CD14-positive monocyte (primary cell): ENCODE data around the gene TRIM44. TPM values are rescaled to one million over a fixed set of nuclear protein-coding genes. Genes with fewer than 3 reads are reported as not detected.
"Not testable (repeated sequence)": the region's sequence is repeated elsewhere in the genome, so short reads cannot be mapped to it uniquely, and the experiment has no call there.

Experiments used
- DNase-seq, 3 donors: peaks; one replicate each; pipeline ENCODE4 v3.0.0-alpha.2; 2011 to 2022
- H2AFZ ChIP-seq: 2 replicates; pipeline ENCODE4 v1.6.0; 2012; ENCODE audit warnings: mild to moderate bottlenecking, low read depth, low read length, inconsistent platforms; ENCODE audit not compliant: insufficient read depth, poor library complexity, severe bottlenecking
- H3K27ac ChIP-seq, 2 donors: 1 replicate in 1 of 2; 2 replicates in 1 of 2; pipeline ENCODE4 v1.5.1; 2012 to 2013; ENCODE audit warnings: low read length in 2 of 2, control low read depth in 1 of 2, inconsistent platforms in 1 of 2, low read depth in 1 of 2, mild to moderate bottlenecking in 1 of 2
- H3K27me3 ChIP-seq, 2 donors: one replicate each; pipeline versions ENCODE4 v1.6.0 to v1.6.1; 2011 to 2013; ENCODE audit warnings: low read length in 2 of 2; ENCODE audit not compliant: control insufficient read depth in 2 of 2, insufficient read depth in 2 of 2
- H3K36me3 ChIP-seq, 2 donors: replicated peaks in 1 of 2; 1 replicate in 1 of 2; 2 replicates in 1 of 2; pipeline versions ENCODE4 v1.5.1 to v1.6.1; 2012 to 2013; ENCODE audit warnings: low read length in 2 of 2, control low read depth in 1 of 2, inconsistent platforms in 1 of 2, mild to moderate bottlenecking in 1 of 2; ENCODE audit not compliant: insufficient read depth in 2 of 2, control insufficient read depth in 1 of 2
- H3K4me1 ChIP-seq, 2 donors: 1 replicate in 1 of 2; 2 replicates in 1 of 2; pipeline versions ENCODE4 v1.5.1 to v1.6.1; 2012 to 2013; ENCODE audit warnings: low read length in 2 of 2, control low read depth in 1 of 2, inconsistent platforms in 1 of 2, mild to moderate bottlenecking in 1 of 2, moderate library complexity in 1 of 2; ENCODE audit not compliant: insufficient read depth in 2 of 2, control insufficient read depth in 1 of 2
- H3K4me2 ChIP-seq: replicated peaks from 2 replicates; pipeline ENCODE3; 2012; ENCODE audit warnings: low read length, moderate library complexity, mild to moderate bottlenecking; ENCODE audit not compliant: poor library complexity, severe bottlenecking; ENCODE audit errors: extremely low read depth
- H3K4me3 ChIP-seq, 3 experiments: fragments of 200-600 bp in 1 of 3; sonication (generic) in 1 of 3; replicated peaks in 1 of 3; 1 replicate in 2 of 3; 2 replicates in 1 of 3; pipeline ENCODE4 v1.5.1; 2011 to 2013; ENCODE audit warnings: low read length in 3 of 3, mild to moderate bottlenecking in 3 of 3, control low read depth in 2 of 3, low read depth in 2 of 3, inconsistent platforms in 1 of 3, moderate library complexity in 1 of 3
- H3K79me2 ChIP-seq: 2 replicates; pipeline ENCODE4 v1.6.0; 2012; ENCODE audit warnings: mild to moderate bottlenecking, control low read depth, inconsistent platforms, low read length, moderate library complexity; ENCODE audit not compliant: insufficient read depth
- H3K9ac ChIP-seq: 2 replicates; pipeline ENCODE4 v1.6.0; 2017; ENCODE audit warnings: low read length, mild to moderate bottlenecking; ENCODE audit not compliant: insufficient read depth, poor library complexity, severe bottlenecking
- H3K9me3 ChIP-seq, 2 donors: replicated peaks in 1 of 2; 1 replicate in 1 of 2; 2 replicates in 1 of 2; pipeline versions ENCODE4 v1.5.1 to v1.6.1; 2012 to 2013; ENCODE audit warnings: low read length in 2 of 2, control low read depth in 1 of 2; ENCODE audit not compliant: control insufficient read depth in 1 of 2, insufficient read depth in 1 of 2
- H4K20me1 ChIP-seq: 2 replicates; pipeline ENCODE4 v1.6.0; 2012; ENCODE audit warnings: mild to moderate bottlenecking, low read length, control low read depth, moderate library complexity; ENCODE audit not compliant: insufficient read depth
- H3K27ac Mint-ChIP-seq, 7 donors: one replicate each; pipeline ENCODE4 v1.8.0; 2020; ENCODE audit warnings: mild to moderate bottlenecking in 7 of 7, mixed read lengths in 7 of 7, moderate library complexity in 6 of 7, inconsistent platforms in 2 of 7
- H3K27me3 Mint-ChIP-seq, 3 donors: one replicate each; pipeline ENCODE4 v1.8.0; 2021 to 2022; ENCODE audit warnings: low read depth in 3 of 3, mild to moderate bottlenecking in 3 of 3, mixed read lengths in 3 of 3, moderate library complexity in 3 of 3, inconsistent platforms in 1 of 3
- H3K36me3 Mint-ChIP-seq, 2 donors: one replicate each; pipeline ENCODE4 v1.8.0; 2020; ENCODE audit warnings: mixed read lengths in 2 of 2, inconsistent platforms in 1 of 2, mild to moderate bottlenecking in 1 of 2
- H3K4me1 Mint-ChIP-seq: one replicate; pipeline ENCODE4 v1.8.0; 2020; ENCODE audit warnings: mild to moderate bottlenecking, mixed read lengths
- H3K4me3 Mint-ChIP-seq, 2 donors: one replicate each; pipeline ENCODE4 v1.8.0; 2020; ENCODE audit warnings: mild to moderate bottlenecking in 2 of 2, mixed read lengths in 2 of 2, moderate library complexity in 1 of 2
- H3K9me3 Mint-ChIP-seq, 7 donors: one replicate each; pipeline ENCODE4 v1.8.0; 2020 to 2022; ENCODE audit warnings: mixed read lengths in 7 of 7, mild to moderate bottlenecking in 6 of 7, moderate library complexity in 6 of 7, inconsistent platforms in 2 of 7
- CTCF ChIP-seq: fragments of 200-600 bp; IDR thresholded peaks from one replicate; pipeline ENCODE4 v1.8.0; 2022; ENCODE audit warnings: antibody characterized with exemption, mild to moderate bottlenecking
- WGBS: methylation state at CpG from one replicate; pipeline ENCODE4 v1.1.5; 2013; ENCODE audit warnings: missing lambda C conversion rate; ENCODE audit not compliant: insufficient coverage; 5-methylcytosine and 5-hydroxymethylcytosine counted together
- intact Hi-C, 2 donors: fragments of 100-400 bp; cut with micrococcal nuclease; formaldehyde crosslinking; loops; one replicate each; pipeline versions ENCODE4 v1.15.0 to v1.15.1; 2023
- polyA plus RNA-seq, 3 donors: library from polyadenylated mRNA; depleted of rRNA in 1 of 3; unstranded in 2 of 3; stranded (reverse) in 1 of 3; fragments of 300-500 nt in 2 of 3; fragments of >200 nt in 1 of 3; fragmentation: Illumina TruSeq in 2 of 3; gene quantifications; 1 replicate in 2 of 3; 2 replicates in 1 of 3; pipeline ENCODE4 v1.2.3, GENCODE V29; 2012 to 2021

The TRIM44 gene
- polyA plus RNA-seq, 3 donors: 25.3 to 47.1 (median 45.9) TPM

GRCh38 chr11:35650467-35650866 lies 12.1 kb upstream of the TRIM44 start:
- no peak overlapping the region for H3K4me3 ChIP-seq
- no peak overlapping the region for H3K27ac ChIP-seq
- Mint-ChIP-seq H3K9me3 (peaks cover 0 to 5% (median 0%) of the 10 kb centered on the region in 7 donors), H3K4me1 (peaks cover 4% of the 10 kb centered on the region), H3K27me3 (peaks cover 14 to 17% (median 16%) of the 10 kb centered on the region in 3 donors), H3K36me3 (no peaks in the 10 kb centered on the region), H3K4me3 (no peak overlapping the region), H3K27ac (no peak overlapping the region)
- intact Hi-C loops: no loop called here
- 89% methylated on average over 3 of the region's 4 CpGs for WGBS
- no peaks in the 10 kb centered on the region for H4K20me1 ChIP-seq
- no peak for TF ChIP-seq CTCF
- no peaks in the 10 kb centered on the region for H3K4me1 ChIP-seq
- H2AFZ ChIP-seq: no peak overlapping the region
- H3K36me3 ChIP-seq: no peaks in the 10 kb centered on the region
- DNase-seq: no peak
- H3K79me2 ChIP-seq: no peaks in the 10 kb centered on the region
- no peaks in the 10 kb centered on the region for H3K9me3 ChIP-seq
- no peak overlapping the region for H3K9ac ChIP-seq
- peaks cover 5 to 12% of the 10 kb centered on the region in 2 donors for H3K27me3 ChIP-seq
- H3K4me2 ChIP-seq: no peak overlapping the region

- intact Hi-C loops: no loop called here
- no peak for TF ChIP-seq CTCF
- Histone ChIP-seq H3K79me2 (no peaks in the 10 kb centered on the region), H3K9me3 (no peaks in the 10 kb centered on the region), H3K4me2 (no peak overlapping the region), H2AFZ (no peak overlapping the region), H3K4me1 (no peaks in the 10 kb centered on the region), H4K20me1 (no peaks in the 10 kb centered on the region), H3K27ac (no peak overlapping the region), H3K36me3 (no peaks in the 10 kb centered on the region), H3K27me3 (peaks cover 11 to 15% of the 10 kb centered on the region in 2 donors), H3K9ac (no peak overlapping the region), H3K4me3 (no peak overlapping the region)
- no peak for DNase-seq
- Mint-ChIP-seq H3K9me3 (peaks cover 0 to 5% (median 0%) of the 10 kb centered on the region in 7 donors), H3K4me3 (no peak overlapping the region), H3K27ac (no peak overlapping the region), H3K27me3 (peaks cover 18 to 22% (median 21%) of the 10 kb centered on the region in 3 donors), H3K36me3 (no peaks in the 10 kb centered on the region), H3K4me1 (peaks cover 4% of the 10 kb centered on the region)
- WGBS: no CpG with 5 or more reads among the region's 3 CpGs
Observed at GRCh38 chr11:35651263-35651662, 11.3 kb upstream of the TRIM44 start.

- intact Hi-C loops, H3K9me3 ChIP-seq, H3K4me3 Mint-ChIP-seq, H3K4me1 ChIP-seq, H4K20me1 ChIP-seq, H3K79me2 ChIP-seq, H3K4me3 ChIP-seq, H3K4me1 Mint-ChIP-seq, H3K36me3 ChIP-seq, H2AFZ ChIP-seq, H3K27ac Mint-ChIP-seq, DNase-seq, H3K9ac ChIP-seq, H3K36me3 Mint-ChIP-seq, H3K9me3 Mint-ChIP-seq, H3K4me2 ChIP-seq, H3K27ac ChIP-seq: not testable (repeated sequence)
- H3K27me3 ChIP-seq: peaks cover 12 to 16% of the 10 kb centered on the region in 2 donors
- peaks cover 20 to 32% (median 24%) of the 10 kb centered on the region in 3 donors for H3K27me3 Mint-ChIP-seq
- no CpG with 5 or more reads among the region's 5 CpGs for WGBS
Observed at GRCh38 chr11:35652786-35653185, 9.8 kb upstream of the TRIM44 start.
